CMK (cell line): Measurements from ENCODE around the gene MAP4K4.
"Not testable (repeated sequence)": the region's sequence is repeated elsewhere in the genome, so short reads cannot be mapped to it uniquely, and the experiment has no call there.

Experiments used
- DNase-seq: peaks from one replicate; pipeline ENCODE4 v3.0.0-alpha.2; 2010; ENCODE audit warnings: low read depth

MAP4K4 gene

DNA sequence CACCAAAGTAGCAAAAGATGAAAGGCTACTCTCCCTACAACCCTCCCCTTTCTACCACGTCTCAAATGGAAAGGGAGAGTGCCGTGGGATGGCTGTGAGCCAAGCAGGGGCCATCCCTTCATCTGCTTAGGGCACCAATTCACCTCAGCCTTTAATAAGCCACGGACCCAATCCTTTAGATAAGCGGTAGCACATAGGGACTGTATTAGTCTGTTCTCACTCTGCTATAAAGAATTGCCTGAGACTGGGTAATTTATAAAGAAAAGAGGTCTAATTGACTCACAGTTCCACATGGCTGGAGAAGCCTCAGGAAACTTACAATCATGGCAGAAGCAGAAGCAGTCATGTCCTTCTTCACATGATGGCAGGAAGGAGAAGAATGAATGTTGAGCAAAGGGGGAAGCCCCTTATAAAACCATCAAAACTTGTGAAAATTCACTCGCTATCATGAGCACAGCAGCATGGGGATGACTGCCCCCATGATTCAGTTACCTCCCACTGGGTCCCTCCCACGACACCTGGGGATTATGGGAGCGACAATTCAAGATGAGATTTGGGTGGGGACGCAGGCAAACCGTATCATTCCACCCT lies 208.3 kb downstream of the MAP4K4 start:
- DNase-seq = no peak

DNA sequence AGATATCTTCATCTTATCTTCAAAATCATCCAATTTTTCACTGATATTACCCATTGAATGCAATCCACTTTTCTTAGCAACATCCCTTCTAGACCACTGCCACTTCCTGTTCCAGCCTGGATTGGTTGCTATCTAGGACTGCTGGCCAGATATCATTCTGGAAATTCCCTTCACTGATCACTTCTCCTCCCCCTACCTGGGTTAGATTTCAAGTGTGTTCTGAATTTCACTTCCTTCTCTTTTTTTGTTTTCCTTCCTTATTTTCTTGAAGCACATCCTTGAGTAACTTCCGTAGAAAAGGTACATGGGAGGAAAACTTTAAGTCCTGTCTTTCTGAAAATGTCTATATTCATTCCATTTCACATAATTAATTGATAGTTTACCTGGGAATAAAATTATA lies 212.3 kb downstream of the MAP4K4 start:
- DNase-seq = no peak

DNA sequence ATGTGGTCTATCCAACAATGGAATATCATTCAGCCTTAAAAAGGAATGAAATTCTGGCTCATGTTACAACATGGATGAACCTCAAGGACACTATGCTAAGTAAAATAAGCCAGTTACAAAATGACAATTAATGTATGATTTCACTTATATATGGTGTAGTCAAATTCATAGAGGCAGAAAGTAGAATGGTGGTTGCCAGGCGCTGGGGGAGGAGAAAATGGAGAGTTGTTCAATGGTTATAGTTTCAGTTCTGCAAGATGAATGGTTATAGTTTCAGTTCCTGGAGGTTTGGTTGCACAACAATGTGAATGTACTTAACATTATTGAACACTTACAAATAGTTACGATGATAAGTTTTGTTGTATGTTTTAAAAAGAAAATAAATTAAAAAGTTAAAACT lies 215.0 kb downstream of the MAP4K4 start:
- no peak for DNase-seq

DNA sequence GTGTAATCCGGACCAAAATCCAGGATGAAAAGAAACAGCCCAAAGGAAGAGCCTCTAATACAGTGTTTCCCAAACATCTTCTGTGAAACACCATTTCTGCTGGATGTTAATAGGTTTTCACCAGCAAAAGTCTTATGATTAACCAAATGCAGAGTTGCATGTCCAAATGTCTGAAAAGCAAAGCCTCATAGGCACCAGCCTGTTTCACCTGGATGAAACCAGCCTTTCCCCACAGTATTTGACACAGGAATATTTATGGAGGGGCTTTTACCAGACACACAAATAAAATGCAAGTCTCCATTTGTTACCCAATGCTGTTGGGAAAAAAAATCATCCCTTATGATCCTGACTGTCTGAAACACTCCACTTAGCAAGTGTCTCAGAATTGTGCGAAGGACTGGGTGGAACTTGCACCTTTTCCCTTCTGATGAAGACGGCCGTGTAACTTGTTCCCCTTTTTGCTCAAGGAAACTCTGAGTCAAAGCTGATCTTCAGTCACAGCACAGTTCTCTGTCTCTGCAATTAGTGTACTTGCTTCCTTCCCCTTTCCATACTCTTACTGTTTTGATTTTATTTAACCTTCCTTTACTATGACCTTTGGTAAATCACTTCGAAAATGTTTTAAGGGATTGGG lies 223.9 kb downstream of the MAP4K4 start:
- no peak for DNase-seq

DNA sequence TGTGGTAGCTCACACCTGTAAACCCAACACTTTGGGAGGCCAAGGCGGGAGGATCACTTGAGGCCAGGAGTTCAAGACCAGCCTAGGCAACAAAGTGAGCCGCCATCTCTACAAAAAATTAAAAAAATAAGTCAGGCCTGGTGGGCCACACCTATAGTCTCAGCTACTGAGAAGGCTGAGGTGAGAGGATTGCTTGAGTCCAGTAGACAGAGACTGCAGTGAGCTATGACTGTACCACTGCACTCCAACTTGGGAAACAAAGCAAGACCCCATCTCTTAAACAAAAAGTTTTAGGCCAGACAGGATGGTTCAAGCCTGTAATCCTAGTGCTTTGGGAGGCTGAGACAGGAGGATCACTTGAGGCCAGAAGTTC lies 224.4 kb downstream of the MAP4K4 start:
- DNase-seq = no peak

DNA sequence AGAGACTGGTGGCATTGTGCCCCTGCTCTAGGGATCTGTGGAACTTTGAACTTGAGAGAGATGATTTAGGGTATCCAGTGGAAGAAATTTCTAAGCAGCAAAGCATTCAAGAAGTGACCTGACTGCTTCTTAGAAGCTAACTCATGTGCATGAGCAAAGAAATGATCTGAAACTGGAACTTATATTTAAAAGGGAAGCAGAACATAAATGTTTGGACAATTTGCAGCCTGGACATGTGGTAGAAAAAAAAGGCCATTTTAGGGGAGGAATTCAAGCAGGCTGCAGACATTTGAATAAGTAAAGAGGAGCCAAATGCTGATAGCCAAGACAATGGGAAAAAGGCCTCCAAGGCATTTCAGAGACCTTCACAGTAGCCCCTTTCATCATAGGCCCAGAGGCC lies 226.8 kb downstream of the MAP4K4 start:
- not testable (repeated sequence) for DNase-seq

DNA sequence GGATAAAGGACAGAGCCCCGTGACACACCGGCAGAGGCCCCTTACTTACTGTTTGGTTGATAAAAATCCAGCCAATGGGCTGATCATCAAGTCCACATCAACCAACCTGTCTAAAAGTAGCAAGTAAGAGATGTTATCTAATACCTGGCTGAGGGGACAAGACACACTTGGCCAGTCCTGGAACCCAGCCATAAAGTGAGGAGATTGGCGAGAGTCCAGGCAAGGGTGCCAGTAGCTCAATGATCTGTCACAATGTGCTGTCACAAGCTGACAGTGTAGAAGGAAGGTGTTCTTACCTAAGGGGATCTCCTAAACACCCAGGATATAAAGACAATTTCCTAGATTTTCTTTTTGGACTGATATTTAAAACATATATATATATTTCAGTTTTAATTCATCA lies 232.5 kb downstream of the MAP4K4 start:
- DNase-seq = no peak

DNA sequence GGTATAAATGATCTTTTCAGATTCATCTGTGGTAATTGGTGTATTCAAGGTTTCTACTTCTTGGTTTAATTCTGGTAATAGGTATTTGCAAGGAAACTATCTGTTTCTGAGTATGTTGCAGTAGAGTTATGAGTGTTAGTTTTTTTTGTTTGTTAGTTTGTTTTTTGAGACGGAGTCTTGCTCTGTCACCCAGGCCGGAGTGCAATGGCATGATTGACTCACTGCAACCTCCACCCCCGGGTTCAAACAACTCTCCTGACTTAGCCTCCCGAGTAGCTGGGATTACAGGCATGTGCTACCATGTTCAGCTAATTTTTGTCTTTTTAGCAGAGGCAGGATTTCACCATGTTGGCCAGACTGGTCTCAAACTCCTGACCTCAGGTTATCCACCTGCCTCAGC lies 233.3 kb downstream of the MAP4K4 start:
- no peak for DNase-seq

DNA sequence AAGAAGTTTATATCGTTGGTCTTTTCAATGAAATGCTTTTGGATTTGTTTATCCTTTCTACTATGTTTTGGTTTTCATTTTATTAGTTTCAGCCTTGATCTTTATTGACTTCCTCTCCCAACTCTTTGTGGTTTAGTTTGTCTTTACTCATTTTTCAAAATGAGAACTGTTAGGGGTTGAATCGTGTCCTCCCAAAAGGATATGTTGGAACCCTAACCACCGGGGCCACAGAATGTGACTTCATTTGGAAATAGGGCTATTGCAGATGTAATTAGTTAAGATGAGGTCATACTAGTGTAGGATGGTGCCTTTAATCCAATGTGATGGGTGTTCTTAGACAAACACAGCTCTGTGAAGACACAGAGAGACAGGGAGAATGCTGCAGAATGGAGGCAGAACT lies 233.9 kb downstream of the MAP4K4 start:
- no peak for DNase-seq

DNA sequence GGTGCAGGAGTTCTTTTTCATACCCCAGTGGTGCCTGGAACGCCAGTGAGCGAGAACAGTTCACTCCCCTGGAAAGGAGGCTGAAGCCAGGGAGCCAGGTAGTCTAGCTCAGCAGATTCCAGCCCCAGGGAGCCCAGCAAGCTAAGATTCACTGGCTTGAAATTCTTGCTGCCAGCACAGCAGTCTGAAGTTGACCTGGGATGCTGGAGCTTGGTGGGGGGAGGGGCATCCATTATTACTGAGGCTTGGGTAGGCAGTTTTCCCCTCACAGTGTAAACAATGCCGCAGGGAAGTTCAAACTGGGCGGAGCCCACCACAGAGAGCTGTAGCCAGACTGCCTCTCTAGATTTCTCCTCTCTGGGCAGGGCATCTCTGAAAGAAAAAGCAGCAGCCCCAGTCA lies 238.3 kb downstream of the MAP4K4 start:
- DNase-seq = not testable (repeated sequence)

DNA sequence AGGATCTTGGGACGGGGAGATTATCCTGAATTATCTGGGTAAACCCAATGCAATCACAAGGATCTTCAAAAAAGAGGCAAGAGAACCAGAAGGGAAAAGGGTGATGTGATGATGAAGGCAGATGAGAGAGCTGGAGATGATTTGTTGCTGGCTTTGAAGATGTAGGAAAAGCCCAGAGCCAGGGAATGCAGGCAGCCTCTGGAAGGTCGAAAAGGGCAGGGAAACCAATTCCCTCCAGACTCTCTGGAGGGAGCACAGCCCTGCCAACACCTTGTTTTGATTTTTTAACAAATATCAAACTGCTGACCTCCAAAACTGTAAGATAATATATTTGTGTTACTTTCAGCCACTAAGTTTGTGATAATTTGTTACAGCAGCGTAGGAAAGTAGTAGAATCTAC lies 245.3 kb downstream of the MAP4K4 start:
- DNase-seq = no peak
